Loucy (cell line): ENCODE measurements around the gene SNX13.

Experiments used
- EZH2phosphoT487 ChIP-seq: fragments of 200-600 bp; IDR thresholded peaks from 2 replicates; pipeline ENCODE4 v1.6.1; 2018; ENCODE audit warnings: antibody characterized with exemption, mild to moderate bottlenecking, moderate library complexity, borderline replicate concordance
- TF ChIP-seq, protein P1 (sequence below): fragments of 200-600 bp; sonication (generic); conservative IDR thresholded peaks from 2 replicates; pipeline ENCODE4 v1.5.1; 2014; ENCODE audit warnings: mild to moderate bottlenecking, antibody characterized with exemption, low read length

DNA sequence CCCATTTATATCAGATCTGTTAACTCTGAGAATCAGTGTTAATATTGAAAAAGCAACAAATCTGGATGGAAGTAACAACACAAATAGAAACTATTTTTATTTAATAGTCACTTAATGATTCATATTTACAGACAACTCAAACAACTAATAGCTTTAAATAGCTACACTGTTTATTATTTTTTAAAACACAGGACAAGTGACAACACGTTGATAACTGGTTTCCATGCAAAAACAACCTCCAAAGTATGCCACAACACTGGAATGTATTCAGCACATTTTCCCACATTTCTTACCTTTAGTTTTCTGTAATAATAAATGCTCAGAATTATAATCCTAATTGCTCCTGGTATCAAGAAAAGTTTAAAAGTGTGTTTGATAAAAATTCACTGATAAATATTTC is 4.0 kb downstream of the SNX13 start:
- TF ChIP-seq, protein P1, sequence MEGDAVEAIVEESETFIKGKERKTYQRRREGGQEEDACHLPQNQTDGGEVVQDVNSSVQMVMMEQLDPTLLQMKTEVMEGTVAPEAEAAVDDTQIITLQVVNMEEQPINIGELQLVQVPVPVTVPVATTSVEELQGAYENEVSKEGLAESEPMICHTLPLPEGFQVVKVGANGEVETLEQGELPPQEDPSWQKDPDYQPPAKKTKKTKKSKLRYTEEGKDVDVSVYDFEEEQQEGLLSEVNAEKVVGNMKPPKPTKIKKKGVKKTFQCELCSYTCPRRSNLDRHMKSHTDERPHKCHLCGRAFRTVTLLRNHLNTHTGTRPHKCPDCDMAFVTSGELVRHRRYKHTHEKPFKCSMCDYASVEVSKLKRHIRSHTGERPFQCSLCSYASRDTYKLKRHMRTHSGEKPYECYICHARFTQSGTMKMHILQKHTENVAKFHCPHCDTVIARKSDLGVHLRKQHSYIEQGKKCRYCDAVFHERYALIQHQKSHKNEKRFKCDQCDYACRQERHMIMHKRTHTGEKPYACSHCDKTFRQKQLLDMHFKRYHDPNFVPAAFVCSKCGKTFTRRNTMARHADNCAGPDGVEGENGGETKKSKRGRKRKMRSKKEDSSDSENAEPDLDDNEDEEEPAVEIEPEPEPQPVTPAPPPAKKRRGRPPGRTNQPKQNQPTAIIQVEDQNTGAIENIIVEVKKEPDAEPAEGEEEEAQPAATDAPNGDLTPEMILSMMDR: no peak
- no peak for TF ChIP-seq EZH2phosphoT487
